HepG2 (cell line): ENCODE data around the gene TCF25. TPM values are rescaled to one million over a fixed set of nuclear protein-coding genes. Genes with fewer than 3 reads are reported as not detected.
"Not testable (repeated sequence)": the region's sequence is repeated elsewhere in the genome, so short reads cannot be mapped to it uniquely, and the experiment has no call there.

Source experiments
- ASH2L ChIP-seq: fragments of 300-600, 200-600 bp; sonication (generic); IDR thresholded peaks from 2 replicates; pipeline ENCODE4 v1.7.0; 2017; ENCODE audit warnings: low read depth, mild to moderate bottlenecking, moderate library complexity, mixed read lengths, low read length; ENCODE audit not compliant: insufficient read length
- ELF3 ChIP-seq: IDR thresholded peaks from 2 replicates; pipeline ENCODE4 v1.6.1; 2016; ENCODE audit warnings: missing genetic modification reagents, missing compliant biosample characterization
- FOXA3 ChIP-seq: IDR thresholded peaks from 2 replicates; pipeline ENCODE4 v1.6.1; 2016; ENCODE audit warnings: missing genetic modification reagents, missing compliant biosample characterization
- FOXK1 ChIP-seq: sonication (generic); formaldehyde crosslinking; IDR thresholded peaks from 2 replicates; pipeline ENCODE4 v1.4.0; 2020; ENCODE audit warnings: low read depth, missing genetic modification reagents, borderline replicate concordance
- FOXP4 ChIP-seq: sonication (generic); formaldehyde crosslinking; IDR thresholded peaks from 2 replicates; pipeline ENCODE4 v1.4.0; 2020; ENCODE audit warnings: missing genetic modification reagents
- GABPA ChIP-seq, 2 experiments: IDR thresholded peaks; 2 replicates each; pipeline ENCODE4 v1.6.1; 2011 to 2016; ENCODE audit warnings: low read depth in 2 of 2, low read length in 1 of 2, missing biosample characterization in 1 of 2, missing genetic modification characterization in 1 of 2
- HNF1B ChIP-seq: sonication (generic); formaldehyde crosslinking; IDR thresholded peaks from 2 replicates; pipeline ENCODE4 v1.5.1; 2020; ENCODE audit warnings: mild to moderate bottlenecking, moderate library complexity, missing genetic modification reagents
- NCOA2 ChIP-seq: sonication (generic); formaldehyde crosslinking; IDR thresholded peaks from 2 replicates; pipeline ENCODE4 v1.8.0; 2022; ENCODE audit warnings: inconsistent platforms
- NR2C2 ChIP-seq: sonication (generic); formaldehyde crosslinking; IDR thresholded peaks from 2 replicates; pipeline ENCODE4 v1.4.0; 2020; ENCODE audit warnings: missing genetic modification reagents, mild to moderate bottlenecking, moderate library complexity, borderline replicate concordance
- NR2F1 ChIP-seq, 2 experiments: fragments of 450-650 bp in 1 of 2; formaldehyde crosslinking in 1 of 2; IDR thresholded peaks; 2 replicates each; pipeline versions ENCODE4 v1.5.0 to v1.6.1; 2016 to 2020; ENCODE audit warnings: mild to moderate bottlenecking in 1 of 2, missing compliant biosample characterization in 1 of 2, missing genetic modification reagents in 1 of 2, moderate library complexity in 1 of 2
- NR2F2 ChIP-seq: IDR thresholded peaks from 2 replicates; pipeline ENCODE4 v1.6.1; 2012; ENCODE audit warnings: low read depth, inconsistent platforms, borderline replicate concordance
- NR2F6 ChIP-seq, 2 experiments: IDR thresholded peaks; 2 replicates each; pipeline ENCODE4 v1.6.1; 2016; ENCODE audit warnings: antibody characterized with exemption in 1 of 2, mild to moderate bottlenecking in 1 of 2
- SOX13 ChIP-seq, 3 experiments: fragments of 450-650 bp in 1 of 3; sonication (generic) in 1 of 3; formaldehyde crosslinking in 1 of 3; IDR thresholded peaks in 2 of 3; conservative IDR thresholded peaks in 1 of 3; 2 replicates each; pipeline versions ENCODE4 v1.5.0 to v1.6.1; 2016 to 2020; ENCODE audit warnings: antibody characterized with exemption in 1 of 3, mild to moderate bottlenecking in 1 of 3, missing compliant biosample characterization in 1 of 3, missing genetic modification reagents in 1 of 3, moderate library complexity in 1 of 3
- TBX2 ChIP-seq: sonication (generic); formaldehyde crosslinking; IDR thresholded peaks from 2 replicates; pipeline ENCODE4 v1.5.0; 2020; ENCODE audit warnings: missing genetic modification reagents, mild to moderate bottlenecking, borderline replicate concordance
- THRA ChIP-seq: sonication (generic); formaldehyde crosslinking; IDR thresholded peaks from 2 replicates; pipeline ENCODE4 v1.4.0; 2020; ENCODE audit warnings: missing genetic modification reagents, borderline replicate concordance
- ZBTB38 ChIP-seq: sonication (generic); formaldehyde crosslinking; IDR thresholded peaks from 2 replicates; pipeline ENCODE4 v1.5.1; 2020; ENCODE audit warnings: mild to moderate bottlenecking, missing genetic modification reagents
- ZMYM2 ChIP-seq: sonication (generic); formaldehyde crosslinking; IDR thresholded peaks from 2 replicates; pipeline ENCODE4 v1.8.0; 2022; ENCODE audit warnings: mild to moderate bottlenecking, missing genetic modification reagents
- ZNF414 ChIP-seq: sonication (generic); formaldehyde crosslinking; IDR thresholded peaks from 2 replicates; pipeline ENCODE4 v1.5.0; 2020; ENCODE audit warnings: missing genetic modification reagents
- ZNF441 ChIP-seq: sonication (generic); formaldehyde crosslinking; IDR thresholded peaks from 2 replicates; pipeline ENCODE4 v1.7.0; 2021; ENCODE audit warnings: missing genetic modification reagents, borderline replicate concordance
- ZNF724P ChIP-seq: sonication (generic); formaldehyde crosslinking; IDR thresholded peaks from 2 replicates; pipeline ENCODE4 v1.8.0; 2022; ENCODE audit warnings: missing genetic modification reagents, borderline replicate concordance
- ZNF747 ChIP-seq: sonication (generic); formaldehyde crosslinking; IDR thresholded peaks from 2 replicates; pipeline ENCODE4 v1.8.1; 2023; ENCODE audit warnings: missing genetic modification reagents, mild to moderate bottlenecking, borderline replicate concordance
- ZNF788 ChIP-seq: sonication (generic); formaldehyde crosslinking; IDR thresholded peaks from 2 replicates; pipeline ENCODE4 v1.5.0; 2020; ENCODE audit warnings: mild to moderate bottlenecking, missing genetic modification reagents, borderline replicate concordance
- polyA plus RNA-seq, 8 experiments: library from polyadenylated mRNA; depleted of rRNA in 3 of 8; stranded (reverse) in 7 of 8; unstranded in 1 of 8; fragments of >200 nt; fragmentation: Illumina TruSeq in 4 of 8; extraction: Trizol in 4 of 8; gene quantifications; 2 replicates each; pipeline versions ENCODE4 v1.2.1 to v1.2.3, GENCODE V29; 2011 to 2016; ENCODE audit warnings: low read depth in 4 of 8, missing spikeins in 1 of 8, mixed read lengths in 1 of 8; ENCODE audit not compliant: insufficient read depth in 1 of 8
- total RNA-seq, 5 experiments: library from RNA; depleted of rRNA; stranded (reverse); fragments of >200 nt; fragmentation: Illumina TruSeq; extraction: Trizol; gene quantifications; 2 replicates each; pipeline ENCODE4 v1.2.3, GENCODE V29; 2016; ENCODE audit warnings: low read depth in 1 of 5

TCF25 gene
- total and polyA plus RNA-seq, 2 of the 13 experiments (the other 11 are each of a cell fraction or from before 2014, with no cell fraction given), result 138 to 206 TPM

- TF ChIP-seq ZNF414 (CRISPR knock-in tag) (peak; percentile 50; the same call in 1 of the 2 replicates), ASH2L (peak; percentile 22), ZNF747 (CRISPR knock-in tag) (0 out of 2 replicates have a peak, but pooled peaks have one; percentile 8), ZNF724P (0 out of 2 replicates have a peak, but pooled peaks have one; percentile 8), ELF3 (CRISPR knock-in tag) (peak; percentile 41; the same call in 1 of the 2 replicates), ZNF441 (CRISPR knock-in tag) (0 out of 2 replicates have a peak, but pooled peaks have one; percentile 13), ZMYM2 (CRISPR knock-in tag) (peak; percentile 66; the same call in 1 of the 2 replicates), SOX13 (CRISPR knock-in tag; conservative IDR thresholded peaks at IDR 0.05 in 1 of 2, IDR thresholded peaks at IDR 0.05 in 1 of 2) (peak in 1 of 2 experiments; percentile 55; a peak in 1 of 4 replicates), THRA (CRISPR knock-in tag) (peak; percentile 63; the same call in 1 of the 2 replicates), TBX2 (peak; percentile 76), HNF1B (CRISPR knock-in tag) (0 out of 2 replicates have a peak, but pooled peaks have one; percentile 24), FOXK1 (0 out of 2 replicates have a peak, but pooled peaks have one; percentile 11), NR2F1 (CRISPR knock-in tag; IDR thresholded peaks at IDR 0.05) (peak; percentile 87 to 94), ZBTB38 (CRISPR knock-in tag) (peak; percentile 81; the same call in 1 of the 2 replicates), NR2F6 (IDR thresholded peaks at IDR 0.05) (peak; percentile 88), NR2F6 (CRISPR knock-in tag; IDR thresholded peaks at IDR 0.05) (peak; percentile 95), ZNF788 (0 out of 2 replicates have a peak, but pooled peaks have one; percentile 1), NCOA2 (peak; percentile 41; the same call in 1 of the 2 replicates), NR2F2 (peak; percentile 68), FOXP4 (CRISPR knock-in tag) (peak; percentile 41; the same call in 1 of the 2 replicates), NR2C2 (CRISPR knock-in tag) (peak; percentile 68; the same call in 1 of the 2 replicates), GABPA (CRISPR knock-in tag; IDR thresholded peaks at IDR 0.05; ENCODE audit: low read depth) (peak; percentile 37; the same call in 1 of the 2 replicates), FOXA3 (CRISPR knock-in tag) (peak; percentile 51)
- not testable (repeated sequence) for TF ChIP-seq SOX13 (IDR thresholded peaks at IDR 0.05); GABPA (IDR thresholded peaks at IDR 0.05; ENCODE audit: low read depth, low read length)
Measured at GRCh38 chr16:89836484-89836883, 36.9 kb upstream of the TCF25 start (continued).
